ENCODE results near the gene CYSRT1. TPM values are rescaled to one million over a fixed set of nuclear protein-coding genes. Genes with fewer than 3 reads are reported as not detected.

Gene CYSRT1
- polyA plus RNA-seq, 1 of the 3 experiments (the other 2 are of a cell fraction), result 2.1 TPM

GRCh38 chr9:137252555-137253506 lies 27.9 kb downstream of the CYSRT1 start:
- Histone ChIP-seq H4K20me1 (ENCODE audit: insufficient read depth) (peaks cover 12% of the 10 kb centered on the region; the same call in 1 of the 2 replicates), H3K9me2 (no peaks in the 10 kb centered on the region), H3K4me3 (ENCODE audit: low read depth in 2 of 2, low read length in 1 of 2) (no peak overlapping the region), H3K4me1 (ENCODE audit: control insufficient read depth in 1 of 2, insufficient read depth in 2 of 2, low read depth in 1 of 2, low read length in 1 of 2) (peaks cover 0 to 26% of the 10 kb centered on the region in 2 experiments; a peak in 1 of 4 replicates), H3K27ac (ENCODE audit: low read depth in 2 of 2, low read length in 1 of 2) (no peak overlapping the region), H3K79me2 (ENCODE audit: insufficient read depth) (peaks cover 25% of the 10 kb centered on the region), H3K9me3 (no peaks in the 10 kb centered on the region), H3F3A (replicated peaks; ENCODE audit: insufficient read depth) (no peaks in the 10 kb centered on the region), H3K9ac (no peak overlapping the region), H3K4me2 (no peak overlapping the region), H2AFZ (ENCODE audit: low read depth) (no peak overlapping the region), H3K36me3 (replicated peaks in 1 of 2; ENCODE audit: control insufficient read depth in 1 of 2, insufficient read depth in 2 of 2, low read length in 1 of 2) (peaks cover 0 to 7% of the 10 kb centered on the region in 2 experiments), H3K27me3 (ENCODE audit: insufficient read depth) (no peaks in the 10 kb centered on the region)
- TF ChIP-seq USF2 (IDR thresholded peaks at IDR 0.05; ENCODE audit: borderline replicate concordance, low read depth, low read length) (no peak), POLR2AphosphoS5 (IDR thresholded peaks at IDR 0.05; ENCODE audit: low read depth, low read length) (no peak), GABPA (IDR thresholded peaks at IDR 0.05; ENCODE audit: low read depth) (no peak), MXI1 (IDR thresholded peaks at IDR 0.05; ENCODE audit: low read depth, low read length) (no peak), FOXJ3 (CRISPR knock-in tag; IDR thresholded peaks at IDR 0.05) (no peak)
- ChIA-PET CTCF (interaction anchor here (0.8 to 8.2 kb wide), 6 partner anchors 12 to 326 kb away, joined by 3 to 38 read pairs (median 5); partner anchors contain the start of genes DPH7, RNF224 and TUBB4B), POLR2A (interaction anchor here (0.9 to 6.6 kb wide), 3 partner anchors 8 to 16 kb away, joined by 3 to 83 read pairs (median 3); partner anchors contain the start of gene TUBB4B)
- no peak for DNase-seq
- WGBS (ENCODE audit: low lambda C conversion rate), result 96% methylated on average over 30 of the region's 35 CpGs

- peak overlapping the region; percentile 96 for H2AFZ ChIP-seq (ENCODE audit: low read depth)
- H4K20me1 ChIP-seq (ENCODE audit: insufficient read depth), result peaks cover 12% of the 10 kb centered on the region; the same call in 1 of the 2 replicates
- peaks cover 36% of the 10 kb centered on the region for H3K79me2 ChIP-seq (ENCODE audit: insufficient read depth)
- H3F3A ChIP-seq (replicated peaks; ENCODE audit: insufficient read depth), result no peaks in the 10 kb centered on the region
- 69% methylated on average over 14 of the region's 21 CpGs for WGBS (ENCODE audit: low lambda C conversion rate)
- ChIA-PET POLR2A (interaction anchor here (0.7 to 6.6 kb wide), 7 partner anchors 9 to 209 kb away, joined by 3 to 83 read pairs (median 3); partner anchors contain the start of genes EXD3, NOXA1 and TUBB4B), CTCF (interaction anchor here (0.8 to 4.6 kb wide), 11 partner anchors 10 to 324 kb away, joined by 3 to 33 read pairs (median 4); partner anchors contain the start of genes DPH7, RNF208, RNF224 and TUBB4B)
- no peaks in the 10 kb centered on the region for H3K9me3 ChIP-seq
- H3K9me2 ChIP-seq, result no peaks in the 10 kb centered on the region
- peak overlapping the region; percentile 100 for H3K4me2 ChIP-seq
- H3K27ac ChIP-seq (ENCODE audit: low read depth in 2 of 2, low read length in 1 of 2), result no peak overlapping the region; a peak in 1 of 4 replicates
- H3K36me3 ChIP-seq (replicated peaks in 1 of 2; ENCODE audit: control insufficient read depth in 1 of 2, insufficient read depth in 2 of 2, low read length in 1 of 2), result peaks cover 7 to 11% of the 10 kb centered on the region in 2 experiments
- TF ChIP-seq CTCF (IDR thresholded peaks at IDR 0.05) (no peak), FOXM1 (IDR thresholded peaks at IDR 0.05; ENCODE audit: low read depth) (no peak)
- TF ChIP-seq, protein P1, sequence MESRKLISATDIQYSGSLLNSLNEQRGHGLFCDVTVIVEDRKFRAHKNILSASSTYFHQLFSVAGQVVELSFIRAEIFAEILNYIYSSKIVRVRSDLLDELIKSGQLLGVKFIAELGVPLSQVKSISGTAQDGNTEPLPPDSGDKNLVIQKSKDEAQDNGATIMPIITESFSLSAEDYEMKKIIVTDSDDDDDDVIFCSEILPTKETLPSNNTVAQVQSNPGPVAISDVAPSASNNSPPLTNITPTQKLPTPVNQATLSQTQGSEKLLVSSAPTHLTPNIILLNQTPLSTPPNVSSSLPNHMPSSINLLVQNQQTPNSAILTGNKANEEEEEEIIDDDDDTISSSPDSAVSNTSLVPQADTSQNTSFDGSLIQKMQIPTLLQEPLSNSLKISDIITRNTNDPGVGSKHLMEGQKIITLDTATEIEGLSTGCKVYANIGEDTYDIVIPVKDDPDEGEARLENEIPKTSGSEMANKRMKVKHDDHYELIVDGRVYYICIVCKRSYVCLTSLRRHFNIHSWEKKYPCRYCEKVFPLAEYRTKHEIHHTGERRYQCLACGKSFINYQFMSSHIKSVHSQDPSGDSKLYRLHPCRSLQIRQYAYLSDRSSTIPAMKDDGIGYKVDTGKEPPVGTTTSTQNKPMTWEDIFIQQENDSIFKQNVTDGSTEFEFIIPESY (IDR thresholded peaks at IDR 0.05; ENCODE audit: borderline replicate concordance, low read depth), result no peak
- peaks cover 0 to 26% of the 10 kb centered on the region in 2 experiments; a peak in 1 of 4 replicates for H3K4me1 ChIP-seq (ENCODE audit: control insufficient read depth in 1 of 2, insufficient read depth in 2 of 2, low read depth in 1 of 2, low read length in 1 of 2)
- no peak for DNase-seq
- H3K27me3 ChIP-seq (ENCODE audit: insufficient read depth), result no peaks in the 10 kb centered on the region
- peak overlapping the region; percentile 81 for H3K9ac ChIP-seq
- H3K4me3 ChIP-seq (ENCODE audit: low read depth in 2 of 2, low read length in 1 of 2), result peak overlapping the region; percentile 94 to 96
Observed at GRCh38 chr9:137253717-137254623, 29.0 kb downstream of the CYSRT1 start.
